Brain microvascular endothelial cell (primary cell): ENCODE data around the gene KANK4.
A peak's percentile ranks its signal among the peaks of the same experiment; 100 is the strongest.

Source experiments
- DNase-seq: peaks from one replicate; pipeline ENCODE4 v3.0.0-alpha.2; 2020
- H3K27ac ChIP-seq: fragments of 250-450 bp; sonication (Bioruptor Pico); 2 replicates; pipeline ENCODE4 v1.5.1; 2020; ENCODE audit warnings: mild to moderate bottlenecking, moderate library complexity
- H3K27me3 ChIP-seq: fragments of 250-450 bp; sonication (Bioruptor Pico); replicated peaks from 2 replicates; pipeline ENCODE4 v1.5.1; 2020; ENCODE audit warnings: mild to moderate bottlenecking
- H3K36me3 ChIP-seq: fragments of 250-450 bp; sonication (Bioruptor Pico); replicated peaks from 2 replicates; pipeline ENCODE4 v1.5.1; 2020; ENCODE audit warnings: mild to moderate bottlenecking
- H3K4me3 ChIP-seq: 2 replicates; pipeline ENCODE4 v1.5.1; 2011; ENCODE audit warnings: low read depth, mild to moderate bottlenecking, control low read depth, low read length, moderate library complexity
- CTCF ChIP-seq: IDR thresholded peaks from 2 replicates; pipeline ENCODE4 v1.5.1; 2011; ENCODE audit warnings: low read depth, mild to moderate bottlenecking, moderate library complexity, low read length, control low read depth, inconsistent platforms; ENCODE audit errors: missing control alignments
- in situ Hi-C: cut with HindIII; loops from 2 replicates; pipeline ENCODE4 v1.10.0; 2017; ENCODE audit warnings: low sequenced_read_pairs, low pct_ligation_motif_present

The KANK4 gene

DNA sequence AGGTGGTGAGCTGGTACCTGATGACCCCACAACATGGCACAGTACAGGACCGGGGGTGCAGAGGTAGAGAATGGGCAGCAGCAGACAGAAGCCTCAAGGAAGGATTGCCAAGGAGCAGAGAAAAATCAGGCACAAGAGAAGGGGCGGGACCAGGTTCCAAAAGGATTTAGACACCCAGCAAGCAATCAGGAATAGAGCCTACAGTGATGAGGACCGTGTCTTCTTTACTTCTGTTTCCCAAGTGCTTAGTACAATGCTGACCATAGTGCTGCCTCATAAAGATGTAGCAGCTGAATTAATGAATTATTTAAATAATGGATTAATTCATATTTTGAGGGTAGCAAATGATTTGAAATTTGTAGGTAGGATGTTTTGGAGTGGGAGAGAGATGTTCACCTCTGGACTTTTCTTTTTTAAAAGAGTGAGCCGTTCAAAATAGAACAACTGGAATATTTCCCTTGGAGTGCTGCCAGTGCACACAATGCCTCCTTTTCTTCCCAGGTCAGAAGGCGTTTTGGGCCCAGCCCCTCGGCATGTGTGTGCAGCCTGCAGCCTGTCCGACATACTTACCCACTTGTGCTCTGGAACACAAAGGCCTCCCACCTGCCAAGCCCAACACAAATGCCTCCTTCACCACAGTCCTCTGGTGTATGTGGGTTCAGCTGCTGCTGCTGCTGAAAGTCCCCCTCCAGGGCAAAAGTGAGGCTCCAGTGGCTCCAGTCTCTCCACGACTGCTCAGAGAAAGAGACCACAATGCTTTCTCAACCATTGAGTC, 19.6 kb downstream of the KANK4 start:
- H3K4me3 ChIP-seq, result no peak overlapping the region
- H3K27me3 ChIP-seq, result no peaks in the 10 kb centered on the region
- no peak for TF ChIP-seq CTCF
- H3K27ac ChIP-seq, result no peak overlapping the region
- DNase-seq, result no peak
- no peaks in the 10 kb centered on the region for H3K36me3 ChIP-seq
- in situ Hi-C loops, result no loop called here

DNA sequence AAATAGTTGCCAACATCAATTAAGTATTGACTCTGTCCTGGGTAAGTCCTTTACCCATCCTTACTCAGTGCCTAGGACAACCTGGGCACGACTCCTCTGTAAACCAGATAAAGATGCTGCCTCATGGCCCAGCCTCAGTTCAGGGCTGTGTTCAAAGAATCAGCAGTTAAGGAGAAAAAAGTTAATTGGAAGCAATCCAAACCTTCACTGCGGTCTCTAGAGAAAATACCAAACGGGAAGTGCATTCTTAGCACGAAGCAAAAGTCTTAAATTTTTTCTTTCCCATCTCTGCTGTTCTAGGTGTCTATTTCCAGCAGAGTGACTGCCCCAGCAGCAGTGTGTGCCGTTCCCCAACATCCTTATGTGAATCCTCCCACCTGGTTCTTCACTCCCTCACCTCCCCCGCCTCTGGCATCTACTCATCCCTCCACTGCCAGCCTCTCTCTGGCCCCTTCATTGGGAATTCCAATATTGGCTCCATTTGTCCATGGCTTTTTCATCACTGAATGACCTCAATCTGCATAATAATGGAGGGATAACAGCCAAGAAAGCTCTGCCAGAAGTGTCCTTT, 23.2 kb downstream of the KANK4 start:
- Histone ChIP-seq H3K27ac (no peak overlapping the region), H3K27me3 (no peaks in the 10 kb centered on the region), H3K36me3 (no peaks in the 10 kb centered on the region), H3K4me3 (peak overlapping the region; percentile 12)
- in situ Hi-C loops, result no loop called here
- peak; percentile 75 for DNase-seq
- TF ChIP-seq CTCF, result no peak

- no peak for DNase-seq
- no peaks in the 10 kb centered on the region for H3K36me3 ChIP-seq
- no peaks in the 10 kb centered on the region for H3K27me3 ChIP-seq
- H3K4me3 ChIP-seq, result no peak overlapping the region
- in situ Hi-C loops, result no loop called here
- TF ChIP-seq CTCF, result peak; percentile 69
- H3K27ac ChIP-seq, result no peak overlapping the region
Observed at GRCh38 chr1:62294261-62294660, 25.0 kb downstream of the KANK4 start.

DNA sequence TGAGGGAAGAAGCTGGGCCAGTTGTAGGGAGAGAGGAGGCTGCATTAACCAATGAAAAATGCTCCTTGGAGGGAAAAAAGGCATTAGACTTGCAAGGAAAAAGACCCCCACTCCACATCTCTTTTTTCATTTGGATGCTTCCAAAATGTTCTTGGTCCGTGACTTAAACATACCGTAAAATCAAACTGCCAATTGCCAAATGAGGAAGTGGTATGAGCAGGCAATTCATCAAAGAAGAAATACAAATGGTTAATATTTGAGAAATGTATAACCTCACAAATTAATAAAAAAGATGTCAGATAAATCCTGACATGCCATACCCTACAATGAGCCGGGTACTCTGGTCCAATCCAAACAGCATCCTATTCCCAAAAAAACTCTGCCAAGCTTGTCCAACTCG, 30.6 kb downstream of the KANK4 start:
- TF ChIP-seq CTCF, result no peak
- no peak overlapping the region for H3K4me3 ChIP-seq
- in situ Hi-C loops, result no loop called here
- H3K27ac ChIP-seq, result no peak overlapping the region
- no peaks in the 10 kb centered on the region for H3K36me3 ChIP-seq
- DNase-seq, result no peak
- peaks cover 15% of the 10 kb centered on the region for H3K27me3 ChIP-seq

DNA sequence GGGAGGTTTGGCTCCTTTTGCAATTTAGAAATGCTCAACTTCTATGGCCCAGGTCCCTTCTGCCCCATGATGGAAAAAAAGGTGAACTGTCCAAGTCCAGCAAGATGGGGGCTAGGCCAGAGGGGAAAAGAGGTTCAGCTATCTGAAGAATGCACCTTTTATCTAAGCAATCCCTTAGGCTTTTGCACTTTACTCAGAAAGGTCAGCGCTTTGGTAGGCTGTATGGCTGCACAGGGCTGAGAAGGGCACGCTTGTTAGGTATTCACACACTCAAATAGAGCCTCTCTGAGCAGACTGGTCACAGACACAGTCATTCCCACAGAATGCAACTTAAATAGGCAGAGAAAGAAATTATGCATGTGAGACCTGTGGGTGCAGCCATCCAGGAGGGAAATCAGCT, 31.0 kb downstream of the KANK4 start:
- peaks cover 15% of the 10 kb centered on the region for H3K27me3 ChIP-seq
- no peak for TF ChIP-seq CTCF
- in situ Hi-C loops, result no loop called here
- no peak overlapping the region for H3K4me3 ChIP-seq
- no peak for DNase-seq
- no peaks in the 10 kb centered on the region for H3K36me3 ChIP-seq
- no peak overlapping the region for H3K27ac ChIP-seq
